ENCODE measurements around the gene TMEM120B.
"Not testable (repeated sequence)": the region's sequence is repeated elsewhere in the genome, so short reads cannot be mapped to it uniquely, and the experiment has no call there.

TMEM120B gene

GRCh38 chr12:121678716-121679300, 33.7 kb upstream of the TMEM120B start:
- H3K9me3 ChIP-seq (ENCODE audit: insufficient read depth, low read length), result no peaks in the 10 kb centered on the region
- H2AFZ ChIP-seq (ENCODE audit: low read depth, low read length), result 0 out of 2 replicates have a peak overlapping the region, but pooled peaks have one; percentile 7
- no peaks in the 10 kb centered on the region for H4K20me1 ChIP-seq (ENCODE audit: insufficient read depth, low read length)
- no peak overlapping the region for H3K4me2 ChIP-seq (ENCODE audit: low read length)
- no peak overlapping the region for H3K9ac ChIP-seq (ENCODE audit: low read length)
- H3K27ac ChIP-seq (ENCODE audit: low read length), result no peak overlapping the region
- no peaks in the 10 kb centered on the region for H3K36me3 ChIP-seq (replicated peaks; ENCODE audit: low read depth, low read length)
- no peaks in the 10 kb centered on the region for H3K79me2 ChIP-seq (ENCODE audit: low read length)
- no peak for TF ChIP-seq EZH2phosphoT487 (IDR thresholded peaks at IDR 0.05; ENCODE audit: low read depth)
- TF ChIP-seq, protein P1, sequence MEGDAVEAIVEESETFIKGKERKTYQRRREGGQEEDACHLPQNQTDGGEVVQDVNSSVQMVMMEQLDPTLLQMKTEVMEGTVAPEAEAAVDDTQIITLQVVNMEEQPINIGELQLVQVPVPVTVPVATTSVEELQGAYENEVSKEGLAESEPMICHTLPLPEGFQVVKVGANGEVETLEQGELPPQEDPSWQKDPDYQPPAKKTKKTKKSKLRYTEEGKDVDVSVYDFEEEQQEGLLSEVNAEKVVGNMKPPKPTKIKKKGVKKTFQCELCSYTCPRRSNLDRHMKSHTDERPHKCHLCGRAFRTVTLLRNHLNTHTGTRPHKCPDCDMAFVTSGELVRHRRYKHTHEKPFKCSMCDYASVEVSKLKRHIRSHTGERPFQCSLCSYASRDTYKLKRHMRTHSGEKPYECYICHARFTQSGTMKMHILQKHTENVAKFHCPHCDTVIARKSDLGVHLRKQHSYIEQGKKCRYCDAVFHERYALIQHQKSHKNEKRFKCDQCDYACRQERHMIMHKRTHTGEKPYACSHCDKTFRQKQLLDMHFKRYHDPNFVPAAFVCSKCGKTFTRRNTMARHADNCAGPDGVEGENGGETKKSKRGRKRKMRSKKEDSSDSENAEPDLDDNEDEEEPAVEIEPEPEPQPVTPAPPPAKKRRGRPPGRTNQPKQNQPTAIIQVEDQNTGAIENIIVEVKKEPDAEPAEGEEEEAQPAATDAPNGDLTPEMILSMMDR (IDR thresholded peaks at IDR 0.05; ENCODE audit: low read depth, low read length), result no peak
- no peaks in the 10 kb centered on the region for H3K27me3 ChIP-seq (ENCODE audit: low read depth, low read length)
- H3K4me1 ChIP-seq (ENCODE audit: low read length), result no peaks in the 10 kb centered on the region
- no peak overlapping the region for H3K4me3 ChIP-seq (ENCODE audit: low read length)

DNA sequence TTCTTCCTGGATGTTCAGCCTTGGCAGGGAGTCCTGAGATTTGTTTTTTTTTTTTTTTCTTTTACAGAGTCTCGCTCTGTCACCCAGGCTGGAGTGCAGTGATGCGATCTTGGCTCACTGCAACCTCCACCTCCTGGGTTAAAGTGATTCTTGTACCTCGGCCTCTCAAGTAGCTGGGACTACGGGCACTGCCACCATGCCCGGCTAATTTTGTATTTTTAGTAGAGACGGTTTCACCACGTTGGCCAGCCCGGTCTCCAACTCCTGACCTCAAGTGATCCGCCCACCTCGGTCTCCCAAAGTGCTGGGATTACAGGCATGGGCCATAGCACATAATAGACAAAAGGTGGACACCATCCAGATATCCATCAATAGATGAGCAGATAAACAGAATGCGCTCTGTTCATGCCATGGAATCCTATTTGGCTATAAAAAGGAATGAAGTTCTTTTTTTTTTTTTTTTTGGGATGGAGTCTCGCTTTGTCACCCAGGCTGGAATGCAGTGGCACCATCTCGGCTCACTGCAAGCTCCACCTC, 32.8 kb upstream of the TMEM120B start:
- not testable (repeated sequence) for H3K27me3 ChIP-seq (ENCODE audit: low read depth, low read length); H4K20me1 ChIP-seq (ENCODE audit: insufficient read depth, low read length); H3K27ac ChIP-seq (ENCODE audit: low read length); H3K9ac ChIP-seq (ENCODE audit: low read length); H3K36me3 ChIP-seq (replicated peaks; ENCODE audit: low read depth, low read length); H2AFZ ChIP-seq (ENCODE audit: low read depth, low read length); H3K4me2 ChIP-seq (ENCODE audit: low read length); H3K9me3 ChIP-seq (ENCODE audit: insufficient read depth, low read length); H3K4me3 ChIP-seq (ENCODE audit: low read length); H3K79me2 ChIP-seq (ENCODE audit: low read length); H3K4me1 ChIP-seq (ENCODE audit: low read length)

DNA sequence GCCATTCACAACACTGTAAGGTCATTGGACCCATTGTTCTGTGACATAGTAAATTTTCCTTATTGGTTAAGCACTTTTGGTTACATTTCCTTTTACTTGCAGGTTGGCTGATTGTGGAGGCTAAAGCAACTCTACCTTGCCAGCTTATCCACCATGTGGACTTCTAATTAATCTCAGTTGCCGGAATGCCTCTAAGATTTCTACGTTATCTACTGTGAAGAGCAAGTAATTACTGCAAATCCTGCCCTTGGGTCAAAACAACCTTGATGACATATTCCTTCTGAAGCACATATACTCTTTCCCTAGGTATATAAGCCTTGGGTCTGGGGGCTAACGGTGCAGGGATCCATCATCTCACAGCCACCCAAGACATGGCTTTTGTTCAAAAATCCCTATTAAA, 23.6 kb upstream of the TMEM120B start:
- no peaks in the 10 kb centered on the region for H3K9me3 ChIP-seq (ENCODE audit: insufficient read depth, low read length)
- H3K9ac ChIP-seq (ENCODE audit: low read length), result no peak overlapping the region
- H3K4me2 ChIP-seq (ENCODE audit: low read length), result no peak overlapping the region
- H3K79me2 ChIP-seq (ENCODE audit: low read length), result no peaks in the 10 kb centered on the region
- no peaks in the 10 kb centered on the region for H4K20me1 ChIP-seq (ENCODE audit: insufficient read depth, low read length)
- no peak for TF ChIP-seq EZH2phosphoT487 (IDR thresholded peaks at IDR 0.05; ENCODE audit: low read depth)
- TF ChIP-seq, protein P1 (IDR thresholded peaks at IDR 0.05; ENCODE audit: low read depth, low read length), result no peak
- H3K4me3 ChIP-seq (ENCODE audit: low read length), result no peak overlapping the region
- H2AFZ ChIP-seq (ENCODE audit: low read depth, low read length), result no peak overlapping the region
- peaks cover 13% of the 10 kb centered on the region for H3K4me1 ChIP-seq (ENCODE audit: low read length)
- no peak overlapping the region for H3K27ac ChIP-seq (ENCODE audit: low read length)
- no peaks in the 10 kb centered on the region for H3K36me3 ChIP-seq (replicated peaks; ENCODE audit: low read depth, low read length)
- no peaks in the 10 kb centered on the region for H3K27me3 ChIP-seq (ENCODE audit: low read depth, low read length)

- H4K20me1 ChIP-seq (ENCODE audit: insufficient read depth, low read length), result no peaks in the 10 kb centered on the region
- no peaks in the 10 kb centered on the region for H3K36me3 ChIP-seq (replicated peaks; ENCODE audit: low read depth, low read length)
- peaks cover 13% of the 10 kb centered on the region for H3K4me1 ChIP-seq (ENCODE audit: low read length)
- H3K9me3 ChIP-seq (ENCODE audit: insufficient read depth, low read length), result no peaks in the 10 kb centered on the region
- H2AFZ ChIP-seq (ENCODE audit: low read depth, low read length), result no peak overlapping the region
- TF ChIP-seq, protein P1 (IDR thresholded peaks at IDR 0.05; ENCODE audit: low read depth, low read length), result no peak
- no peak for TF ChIP-seq EZH2phosphoT487 (IDR thresholded peaks at IDR 0.05; ENCODE audit: low read depth)
- no peaks in the 10 kb centered on the region for H3K27me3 ChIP-seq (ENCODE audit: low read depth, low read length)
- H3K27ac ChIP-seq (ENCODE audit: low read length), result no peak overlapping the region
- no peak overlapping the region for H3K9ac ChIP-seq (ENCODE audit: low read length)
- no peak overlapping the region for H3K4me2 ChIP-seq (ENCODE audit: low read length)
- no peaks in the 10 kb centered on the region for H3K79me2 ChIP-seq (ENCODE audit: low read length)
- no peak overlapping the region for H3K4me3 ChIP-seq (ENCODE audit: low read length)
These were observed 23.1 kb upstream of the TMEM120B start for GRCh38 chr12:121689430-121689829.

- not testable (repeated sequence) for H3K27me3 ChIP-seq (ENCODE audit: low read depth, low read length); H3K9me3 ChIP-seq (ENCODE audit: insufficient read depth, low read length); H3K4me3 ChIP-seq (ENCODE audit: low read length); H3K27ac ChIP-seq (ENCODE audit: low read length); H3K4me1 ChIP-seq (ENCODE audit: low read length); H2AFZ ChIP-seq (ENCODE audit: low read depth, low read length); H4K20me1 ChIP-seq (ENCODE audit: insufficient read depth, low read length); H3K79me2 ChIP-seq (ENCODE audit: low read length); H3K9ac ChIP-seq (ENCODE audit: low read length); H3K4me2 ChIP-seq (ENCODE audit: low read length); H3K36me3 ChIP-seq (replicated peaks; ENCODE audit: low read depth, low read length)
These were observed 19.8 kb upstream of the TMEM120B start for GRCh38 chr12:121692744-121693143.

All from OCI-LY3 (cell line).